CD8-positive, alpha-beta memory T cell (primary cell): ENCODE results near the gene PSMA7. TPM values are rescaled to one million over a fixed set of nuclear protein-coding genes. Genes with fewer than 3 reads are reported as not detected.

Experiments used
- CTCF ChIA-PET: fragments of 350-600 bp; sonication (Branson Sonifier 250); formaldehyde crosslinking; loops from one replicate; lab custom pipeline; 2021; ENCODE audit warnings: antibody characterized with exemption; lab: Charles Lee
- POLR2A ChIA-PET: fragments of 350-600 bp; sonication (Branson Sonifier 250); formaldehyde crosslinking; loops from one replicate; lab custom pipeline; 2021; ENCODE audit warnings: antibody characterized with exemption; lab: Charles Lee
- DNase-seq, 5 donors: peaks; one replicate each; pipeline versions ENCODE4 v3.0.0 to v3.0.0-alpha.2; 2020 to 2022; ENCODE audit warnings: mixed read lengths in 1 of 5
- H3K27ac ChIP-seq: one replicate; pipeline ENCODE4 v1.7.0; 2013; ENCODE audit warnings: low read depth, mild to moderate bottlenecking, low read length, moderate library complexity
- H3K27me3 ChIP-seq: 2 replicates; pipeline ENCODE4 v1.7.0; 2013; ENCODE audit warnings: low read length, mild to moderate bottlenecking; ENCODE audit not compliant: insufficient read depth, poor library complexity, severe bottlenecking
- H3K36me3 ChIP-seq: 2 replicates; pipeline ENCODE4 v1.7.0; 2013; ENCODE audit warnings: mild to moderate bottlenecking, low read length, moderate library complexity; ENCODE audit not compliant: insufficient read depth
- H3K4me1 ChIP-seq: 2 replicates; pipeline ENCODE4 v1.7.0; 2013; ENCODE audit warnings: mild to moderate bottlenecking, low read length, moderate library complexity; ENCODE audit not compliant: insufficient read depth
- H3K4me3 ChIP-seq: 2 replicates; pipeline ENCODE4 v1.7.0; 2013; ENCODE audit warnings: mild to moderate bottlenecking, low read length
- H3K9me3 ChIP-seq: 2 replicates; pipeline ENCODE4 v1.7.0; 2013; ENCODE audit warnings: mild to moderate bottlenecking, low read length
- H3K27ac Mint-ChIP-seq, 8 donors: one replicate each; pipeline ENCODE4 v1.8.0; 2020 to 2021; ENCODE audit warnings: mixed read lengths in 8 of 8, mild to moderate bottlenecking in 6 of 8, inconsistent platforms in 3 of 8, moderate library complexity in 3 of 8
- H3K27me3 Mint-ChIP-seq, 2 donors: one replicate each; pipeline ENCODE4 v1.8.0; 2020 to 2021; ENCODE audit warnings: mixed read lengths in 2 of 2, mild to moderate bottlenecking in 1 of 2, moderate library complexity in 1 of 2
- H3K36me3 Mint-ChIP-seq, 3 donors: one replicate each; pipeline ENCODE4 v1.8.0; 2020 to 2021; ENCODE audit warnings: mixed read lengths in 3 of 3, inconsistent platforms in 1 of 3, mild to moderate bottlenecking in 1 of 3
- H3K4me1 Mint-ChIP-seq, 3 donors: one replicate each; pipeline ENCODE4 v1.8.0; 2020 to 2021; ENCODE audit warnings: mixed read lengths in 3 of 3, inconsistent platforms in 1 of 3, mild to moderate bottlenecking in 1 of 3
- H3K4me3 Mint-ChIP-seq, 7 donors: one replicate each; pipeline ENCODE4 v1.8.0; 2020 to 2021; ENCODE audit warnings: mixed read lengths in 7 of 7, mild to moderate bottlenecking in 6 of 7, moderate library complexity in 4 of 7, inconsistent platforms in 2 of 7
- H3K9me3 Mint-ChIP-seq, 5 donors: one replicate each; pipeline ENCODE4 v1.8.0; 2020 to 2022; ENCODE audit warnings: mixed read lengths in 5 of 5, mild to moderate bottlenecking in 3 of 5, moderate library complexity in 2 of 5, inconsistent platforms in 1 of 5
- polyA plus RNA-seq: library from polyadenylated mRNA; unstranded; fragments of 300-500 nt; fragmentation: Illumina TruSeq; gene quantifications from one replicate; pipeline ENCODE4 v1.2.3, GENCODE V29; 2021
- total RNA-seq, 2 experiments: library from RNA; stranded (reverse); gene quantifications; one replicate each; pipeline ENCODE4 v1.2.3, GENCODE V29; 2021

PSMA7 gene
- total RNA-seq (100 to 1,000 TPM; 447 to 464 TPM), polyA plus RNA-seq (459 TPM)

- H3K4me3 ChIP-seq, result peak within 1 kb of the TSS; percentile 61
- H3K9me3 Mint-ChIP-seq, result no peaks in the 10 kb centered on the region
- peaks cover 0 to 2% of the 10 kb centered on the region in 2 donors for H3K27me3 Mint-ChIP-seq
- H3K36me3 Mint-ChIP-seq, result peaks cover under 1 to 45% (median 3%) of the 10 kb centered on the region in 3 donors
- peaks cover 40 to 64% (median 44%) of the 10 kb centered on the region in 3 donors for H3K4me1 Mint-ChIP-seq
- peak within 1 kb of the TSS; percentile 72 for H3K27ac ChIP-seq
- no peaks in the 10 kb centered on the region for H3K27me3 ChIP-seq
- no peaks in the 10 kb centered on the region for H3K9me3 ChIP-seq
- ChIA-PET POLR2A (interaction anchor here (0.6 to 3.0 kb wide), 5 partner anchors 9 to 77 kb away, joined by 4 to 21 read pairs (median 5); partner anchors contain the start of genes LSM14B and TAF4), CTCF (interaction anchor here (1.2 to 2.3 kb wide), 2 partner anchors 13 to 132 kb away, joined by 3 to 7 read pairs; no protein-coding TSS in a partner anchor)
- peak within 1 kb of the TSS; percentile 89 to 98 (median 92) for H3K4me3 Mint-ChIP-seq
- H3K36me3 ChIP-seq, result peaks cover 27% of the 10 kb centered on the region
- peak; percentile 77 to 88 (median 87) for DNase-seq
- H3K4me1 ChIP-seq, result peaks cover 29% of the 10 kb centered on the region
- H3K27ac Mint-ChIP-seq, result peak within 1 kb of the TSS; percentile 91 to 99 (median 96)
Measured at GRCh38 chr20:62143081-62143956, at the start of gene PSMA7, which contains the start of gene SS18L1. Gene PSMA7 (minus strand): TSS chr20:62143394. CDS start chr20:62143303, 91 bp downstream. Gene SS18L1 (plus strand): TSS chr20:62143769. CDS start chr20:62143821, 52 bp downstream.

DNA sequence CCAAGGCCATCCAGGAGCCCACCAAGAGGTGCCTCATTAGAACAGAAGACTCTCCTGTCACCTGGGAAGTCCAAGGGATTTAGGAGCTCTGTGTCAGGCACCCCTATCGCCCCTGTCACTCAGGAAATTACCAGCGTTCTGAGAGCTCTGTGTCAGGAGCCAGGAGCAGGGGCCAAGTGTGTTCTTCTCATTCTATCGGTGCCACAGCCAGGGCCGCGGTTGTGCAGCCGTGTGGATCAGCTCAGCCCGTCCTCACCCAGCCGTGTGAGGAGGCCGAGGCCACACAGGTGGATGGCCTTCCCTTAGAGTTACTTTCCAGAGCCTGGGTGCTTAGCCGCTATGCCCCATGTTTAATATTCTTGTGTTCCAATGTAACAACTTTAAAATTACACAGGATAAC, 49.4 kb upstream of the PSMA7 start:
- H3K36me3 Mint-ChIP-seq, result peaks cover 0 to 51% (median 8%) of the 10 kb centered on the region in 3 donors

DNA sequence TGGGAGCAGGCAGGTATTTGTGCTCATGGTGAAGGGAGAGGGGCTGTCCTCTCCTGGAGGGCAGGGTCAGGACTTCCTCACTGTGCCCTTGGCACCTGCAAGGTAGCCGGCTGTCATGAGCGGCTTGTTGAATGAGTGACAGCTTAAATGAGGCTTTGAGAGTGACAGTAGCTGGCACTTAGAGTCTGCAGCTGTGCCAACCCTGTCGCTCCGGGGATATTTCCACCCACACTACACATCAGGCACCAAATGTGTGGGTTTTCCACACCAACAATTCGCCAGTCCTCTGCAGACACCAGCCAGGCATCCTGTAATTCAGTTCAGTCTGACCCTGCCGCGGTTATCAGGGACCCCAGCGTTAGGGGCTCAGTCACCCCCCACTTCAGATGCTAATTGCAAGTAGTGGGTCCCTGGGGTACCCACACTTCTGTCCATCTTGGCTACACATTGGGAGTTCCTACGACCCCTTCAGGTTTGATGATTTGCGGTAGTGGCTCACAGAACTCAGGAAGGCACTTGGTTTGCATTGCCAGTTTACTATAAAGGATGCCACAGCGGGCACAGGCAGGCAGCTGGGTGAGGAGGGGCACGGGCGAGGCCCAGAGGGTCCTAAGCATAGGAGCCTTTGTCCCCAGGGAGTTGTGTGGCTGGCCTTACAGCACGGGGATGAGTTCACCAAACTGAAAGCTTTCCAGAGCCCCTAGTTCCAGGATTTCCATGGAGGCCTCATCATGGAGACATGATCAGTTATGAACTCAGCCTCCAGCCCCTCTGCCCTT, 48.8 kb upstream of the PSMA7 start:
- no peak overlapping the region for H3K4me3 ChIP-seq
- H3K27me3 Mint-ChIP-seq, result peaks cover 0 to 2% of the 10 kb centered on the region in 2 donors
- H3K27ac ChIP-seq, result no peak overlapping the region
- H3K36me3 Mint-ChIP-seq, result peaks cover 0 to 46% (median 8%) of the 10 kb centered on the region in 3 donors
- no peaks in the 10 kb centered on the region for H3K36me3 ChIP-seq
- ChIA-PET POLR2A (no interaction called here), CTCF (interaction anchor here (1.1 kb wide), 1 partner anchor 181 kb away, joined by 3 read pairs; no protein-coding TSS in a partner anchor)
- no peaks in the 10 kb centered on the region for H3K27me3 ChIP-seq
- no peak for DNase-seq
- no peak overlapping the region for H3K4me3 Mint-ChIP-seq
- no peaks in the 10 kb centered on the region for H3K9me3 Mint-ChIP-seq
- no peaks in the 10 kb centered on the region for H3K9me3 ChIP-seq
- peaks cover 8 to 18% (median 11%) of the 10 kb centered on the region in 3 donors for H3K4me1 Mint-ChIP-seq
- H3K4me1 ChIP-seq, result no peaks in the 10 kb centered on the region
- H3K27ac Mint-ChIP-seq, result no peak overlapping the region

More for the DNA sequence above, 49.4 kb upstream of the PSMA7 start:
- Mint-ChIP-seq H3K4me1 (peaks cover 2 to 11% (median 6%) of the 10 kb centered on the region in 3 donors), H3K9me3 (no peaks in the 10 kb centered on the region), H3K27me3 (peaks cover 0 to 2% of the 10 kb centered on the region in 2 donors), H3K27ac (no peak overlapping the region), H3K4me3 (no peak overlapping the region)
- Histone ChIP-seq H3K36me3 (peaks cover under 1% of the 10 kb centered on the region), H3K27me3 (no peaks in the 10 kb centered on the region), H3K27ac (no peak overlapping the region), H3K4me1 (no peaks in the 10 kb centered on the region), H3K4me3 (no peak overlapping the region), H3K9me3 (no peaks in the 10 kb centered on the region)
- POLR2A ChIA-PET, result no interaction called here
- CTCF ChIA-PET, result no interaction called here
- no peak for DNase-seq

DNA sequence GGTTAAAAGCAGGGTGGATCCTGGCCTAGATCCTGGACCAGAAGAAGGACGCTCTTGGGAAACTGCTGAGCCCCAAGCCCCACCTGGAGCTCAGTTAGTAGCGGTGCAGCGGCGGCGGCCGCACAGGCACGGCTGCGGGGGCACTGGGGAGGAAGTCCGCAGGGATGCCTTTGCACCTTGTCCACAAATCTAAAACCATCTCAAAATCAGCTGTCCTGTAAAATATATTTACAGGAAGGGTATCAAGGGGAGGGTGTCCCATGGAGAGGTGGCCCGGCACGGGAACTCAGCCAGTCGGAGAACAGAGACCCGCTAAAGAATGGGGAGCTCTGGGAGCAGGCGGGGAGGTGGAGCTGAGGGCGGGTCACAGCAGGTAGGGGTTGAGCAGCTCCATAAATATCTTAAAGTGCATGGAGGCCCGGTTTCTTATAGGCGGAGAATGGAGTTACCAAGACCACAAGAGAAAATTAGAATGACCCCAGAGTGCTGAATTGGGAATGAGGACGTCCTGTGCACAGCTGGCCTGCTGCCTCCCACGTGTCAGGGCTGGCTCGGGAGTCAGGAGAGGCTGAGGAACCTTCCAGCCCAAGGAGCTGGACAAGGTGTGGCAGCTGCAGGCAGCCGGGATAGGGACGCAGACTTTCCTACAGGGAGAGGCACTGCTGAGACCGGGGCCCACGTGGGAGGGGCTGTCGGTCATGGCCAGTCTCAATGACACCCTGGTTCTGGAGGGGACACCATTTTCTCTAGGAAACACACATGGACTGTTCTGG, 47.6 kb upstream of the PSMA7 start:
- Mint-ChIP-seq H3K9me3 (no peaks in the 10 kb centered on the region), H3K4me3 (no peak overlapping the region), H3K27me3 (peaks cover 0 to 2% of the 10 kb centered on the region in 2 donors), H3K4me1 (peaks cover 16 to 26% (median 16%) of the 10 kb centered on the region in 3 donors), H3K27ac (peak overlapping the region in 1 of 8 donors; percentile 43), H3K36me3 (peaks cover 0 to 44% (median 8%) of the 10 kb centered on the region in 3 donors)
- Histone ChIP-seq H3K27ac (no peak overlapping the region), H3K27me3 (no peaks in the 10 kb centered on the region), H3K4me3 (no peak overlapping the region), H3K36me3 (no peaks in the 10 kb centered on the region), H3K4me1 (no peaks in the 10 kb centered on the region), H3K9me3 (no peaks in the 10 kb centered on the region)
- ChIA-PET POLR2A (no interaction called here), CTCF (interaction anchor here (0.7 to 1.1 kb wide), 2 partner anchors 24 to 179 kb away, joined by 3 read pairs; no protein-coding TSS in a partner anchor)
- DNase-seq, result peak in 1 of 5 donors; percentile 25

- Histone ChIP-seq H3K27me3 (no peaks in the 10 kb centered on the region), H3K36me3 (no peaks in the 10 kb centered on the region), H3K4me3 (no peak overlapping the region), H3K27ac (no peak overlapping the region), H3K9me3 (no peaks in the 10 kb centered on the region), H3K4me1 (peaks cover 14% of the 10 kb centered on the region)
- Mint-ChIP-seq H3K36me3 (peaks cover 0 to 29% (median 5%) of the 10 kb centered on the region in 3 donors), H3K4me3 (peak overlapping the region in 2 of 7 donors; percentile 42 to 70), H3K27ac (peak overlapping the region in 6 of 8 donors; percentile 18 to 74 (median 62)), H3K9me3 (no peaks in the 10 kb centered on the region), H3K27me3 (peaks cover 0 to 1% of the 10 kb centered on the region in 2 donors), H3K4me1 (peaks cover 29 to 46% (median 46%) of the 10 kb centered on the region in 3 donors)
- no peak for DNase-seq
- ChIA-PET CTCF (no interaction called here), POLR2A (no interaction called here)
Measured at GRCh38 chr20:62186887-62187866, 44.0 kb upstream of the PSMA7 start.

GRCh38 chr20:62186096-62186426, 42.9 kb upstream of the PSMA7 start:
- Mint-ChIP-seq H3K27me3 (peaks cover 0 to 1% of the 10 kb centered on the region in 2 donors), H3K4me3 (peak overlapping the region in 1 of 7 donors; percentile 27), H3K4me1 (peaks cover 35 to 54% (median 53%) of the 10 kb centered on the region in 3 donors), H3K27ac (peak overlapping the region in 3 of 8 donors; percentile 33 to 69 (median 68)), H3K36me3 (peaks cover 0 to 26% (median 5%) of the 10 kb centered on the region in 3 donors), H3K9me3 (no peaks in the 10 kb centered on the region)
- DNase-seq, result no peak
- Histone ChIP-seq H3K36me3 (no peaks in the 10 kb centered on the region), H3K27me3 (no peaks in the 10 kb centered on the region), H3K4me3 (no peak overlapping the region), H3K9me3 (no peaks in the 10 kb centered on the region), H3K4me1 (peaks cover 14% of the 10 kb centered on the region), H3K27ac (no peak overlapping the region)
- ChIA-PET POLR2A (no interaction called here), CTCF (no interaction called here)
